ENCODE measurements around the gene ABCG4.
A peak's percentile ranks its signal among the peaks of the same experiment; 100 is the strongest.

- TF ChIP-seq CTCF (conservative IDR thresholded peaks at IDR 0.05) = peak; percentile 99
- TF ChIP-seq ZFX (IDR thresholded peaks at IDR 0.05) = no peak
Observed at GRCh38 chr11:119205574-119206510, 57.0 kb downstream of the ABCG4 start, which contains the start of gene CBL.
